KMS-11 (cell line): ENCODE data around the gene IL1R2.

ENCODE experiments used
- H2AFZ ChIP-seq: fragments of 200-600 bp; sonication (generic); 2 replicates; pipeline ENCODE4 v1.6.1; 2016; ENCODE audit warnings: antibody characterized with exemption, mixed run types, low read depth
- H3K27ac ChIP-seq: fragments of 200-600 bp; sonication (generic); 2 replicates; pipeline ENCODE4 v1.6.1; 2016; ENCODE audit warnings: mild to moderate bottlenecking, mixed run types
- H3K27me3 ChIP-seq: fragments of 200-600 bp; sonication (generic); 2 replicates; pipeline ENCODE4 v1.6.1; 2017; ENCODE audit warnings: mild to moderate bottlenecking, low read depth, mixed run types, moderate library complexity; ENCODE audit not compliant: insufficient read depth
- H3K36me3 ChIP-seq: fragments of 200-600 bp; sonication (generic); 2 replicates; pipeline ENCODE4 v1.6.1; 2017; ENCODE audit warnings: mild to moderate bottlenecking, mixed run types; ENCODE audit not compliant: insufficient read depth
- H3K4me1 ChIP-seq: fragments of 200-600 bp; sonication (generic); 2 replicates; pipeline ENCODE4 v1.6.1; 2016; ENCODE audit warnings: mild to moderate bottlenecking, low read depth, mixed run types; ENCODE audit not compliant: poor library complexity, severe bottlenecking
- H3K4me2 ChIP-seq: fragments of 200-600 bp; sonication (generic); 2 replicates; pipeline ENCODE4 v1.7.0; 2016; ENCODE audit warnings: mild to moderate bottlenecking, mixed run types
- H3K4me3 ChIP-seq: fragments of 200-600 bp; sonication (generic); IDR thresholded peaks from 2 replicates; pipeline ENCODE4 v1.6.1; 2017; ENCODE audit warnings: low read depth, low read length, mixed read lengths; ENCODE audit not compliant: insufficient read depth
- H3K79me2 ChIP-seq: fragments of 200-600 bp; sonication (generic); 2 replicates; pipeline ENCODE4 v1.6.1; 2016; ENCODE audit warnings: low read depth, mixed run types; ENCODE audit not compliant: insufficient read depth
- H3K9ac ChIP-seq: fragments of 200-600 bp; sonication (generic); 2 replicates; pipeline ENCODE4 v1.6.1; 2016; ENCODE audit warnings: mild to moderate bottlenecking, mixed run types
- H4K20me1 ChIP-seq: fragments of 200-600 bp; sonication (generic); 2 replicates; pipeline ENCODE4 v1.6.1; 2016; ENCODE audit warnings: mild to moderate bottlenecking, mixed run types; ENCODE audit not compliant: insufficient read depth
- CTCF ChIP-seq: fragments of 200-600 bp; sonication (generic); conservative IDR thresholded peaks from 2 replicates; pipeline ENCODE4 v1.6.1; 2017; ENCODE audit warnings: low read depth, mild to moderate bottlenecking, antibody characterized with exemption, low read length, moderate library complexity, mixed read lengths

IL1R2 gene

GRCh38 chr2:102045697-102046096 is 53.9 kb downstream of the IL1R2 start:
- Histone ChIP-seq H3K79me2 (no peaks in the 10 kb centered on the region), H3K27ac (no peak overlapping the region), H4K20me1 (no peaks in the 10 kb centered on the region), H2AFZ (no peak overlapping the region), H3K36me3 (no peaks in the 10 kb centered on the region), H3K27me3 (no peaks in the 10 kb centered on the region), H3K4me1 (no peaks in the 10 kb centered on the region), H3K9ac (no peak overlapping the region), H3K4me3 (no peak overlapping the region), H3K4me2 (no peak overlapping the region)
- no peak for TF ChIP-seq CTCF

GRCh38 chr2:102046135-102046986 is 54.6 kb downstream of the IL1R2 start:
- Histone ChIP-seq H2AFZ (no peak overlapping the region), H3K4me3 (no peak overlapping the region), H3K4me2 (no peak overlapping the region), H3K9ac (no peak overlapping the region), H4K20me1 (no peaks in the 10 kb centered on the region), H3K79me2 (no peaks in the 10 kb centered on the region), H3K4me1 (no peaks in the 10 kb centered on the region), H3K36me3 (no peaks in the 10 kb centered on the region), H3K27ac (no peak overlapping the region), H3K27me3 (no peaks in the 10 kb centered on the region)
- no peak for TF ChIP-seq CTCF

GRCh38 chr2:102048465-102048864 is 56.7 kb downstream of the IL1R2 start:
- no peaks in the 10 kb centered on the region for H3K27me3 ChIP-seq
- H3K4me2 ChIP-seq = no peak overlapping the region
- H3K4me1 ChIP-seq = no peaks in the 10 kb centered on the region
- no peak overlapping the region for H3K9ac ChIP-seq
- no peaks in the 10 kb centered on the region for H3K79me2 ChIP-seq
- no peak overlapping the region for H2AFZ ChIP-seq
- TF ChIP-seq CTCF = no peak
- no peaks in the 10 kb centered on the region for H3K36me3 ChIP-seq
- H3K4me3 ChIP-seq = no peak overlapping the region
- no peak overlapping the region for H3K27ac ChIP-seq
- H4K20me1 ChIP-seq = no peaks in the 10 kb centered on the region

- H4K20me1 ChIP-seq = no peaks in the 10 kb centered on the region
- H3K4me3 ChIP-seq = no peak overlapping the region
- H3K4me1 ChIP-seq = no peaks in the 10 kb centered on the region
- H3K79me2 ChIP-seq = no peaks in the 10 kb centered on the region
- H3K27me3 ChIP-seq = no peaks in the 10 kb centered on the region
- no peak overlapping the region for H3K27ac ChIP-seq
- no peaks in the 10 kb centered on the region for H3K36me3 ChIP-seq
- no peak for TF ChIP-seq CTCF
- no peak overlapping the region for H2AFZ ChIP-seq
- no peak overlapping the region for H3K4me2 ChIP-seq
- H3K9ac ChIP-seq = no peak overlapping the region
Measured at GRCh38 chr2:102049756-102050443, 58.1 kb downstream of the IL1R2 start.
